ENCODE data around the gene PTX3.

DNA sequence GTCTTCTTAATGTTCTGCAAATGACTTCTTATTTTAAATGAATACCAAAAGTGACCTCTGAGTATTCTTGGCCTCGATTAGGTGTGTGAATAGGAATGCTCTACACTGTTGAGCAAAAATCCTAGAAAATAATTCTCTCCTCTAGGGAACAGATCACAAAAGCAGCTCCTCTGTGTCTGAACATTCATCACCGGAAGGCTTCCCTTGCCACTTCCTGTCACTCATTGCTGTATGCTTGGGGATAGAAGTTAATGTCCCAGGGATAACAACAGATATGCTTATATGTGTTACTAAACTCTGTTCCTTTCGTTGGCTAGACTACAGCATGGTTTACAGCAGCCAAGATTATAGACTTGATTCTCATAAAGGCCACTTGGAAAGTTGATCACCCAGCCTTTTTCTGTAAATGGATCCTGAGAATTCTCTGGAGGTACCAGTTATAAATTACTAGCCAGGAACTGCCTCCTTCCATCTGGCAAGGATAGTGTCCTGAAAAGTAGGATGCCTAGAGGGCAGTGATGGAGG lies 16.0 kb upstream of the PTX3 start:
- TF ChIP-seq, protein P1, sequence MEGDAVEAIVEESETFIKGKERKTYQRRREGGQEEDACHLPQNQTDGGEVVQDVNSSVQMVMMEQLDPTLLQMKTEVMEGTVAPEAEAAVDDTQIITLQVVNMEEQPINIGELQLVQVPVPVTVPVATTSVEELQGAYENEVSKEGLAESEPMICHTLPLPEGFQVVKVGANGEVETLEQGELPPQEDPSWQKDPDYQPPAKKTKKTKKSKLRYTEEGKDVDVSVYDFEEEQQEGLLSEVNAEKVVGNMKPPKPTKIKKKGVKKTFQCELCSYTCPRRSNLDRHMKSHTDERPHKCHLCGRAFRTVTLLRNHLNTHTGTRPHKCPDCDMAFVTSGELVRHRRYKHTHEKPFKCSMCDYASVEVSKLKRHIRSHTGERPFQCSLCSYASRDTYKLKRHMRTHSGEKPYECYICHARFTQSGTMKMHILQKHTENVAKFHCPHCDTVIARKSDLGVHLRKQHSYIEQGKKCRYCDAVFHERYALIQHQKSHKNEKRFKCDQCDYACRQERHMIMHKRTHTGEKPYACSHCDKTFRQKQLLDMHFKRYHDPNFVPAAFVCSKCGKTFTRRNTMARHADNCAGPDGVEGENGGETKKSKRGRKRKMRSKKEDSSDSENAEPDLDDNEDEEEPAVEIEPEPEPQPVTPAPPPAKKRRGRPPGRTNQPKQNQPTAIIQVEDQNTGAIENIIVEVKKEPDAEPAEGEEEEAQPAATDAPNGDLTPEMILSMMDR (IDR thresholded peaks at IDR 0.05) = no peak
- TF ChIP-seq POLR2AphosphoS5 (IDR thresholded peaks at IDR 0.05) = no peak

All from suprapubic skin (tissue), 3 donors.